ENCODE measurements around the gene GPR183. TPM values are rescaled to one million over a fixed set of nuclear protein-coding genes. Genes with fewer than 3 reads are reported as not detected.

The GPR183 gene
- total RNA-seq, 4 donors from 2014 or later, result 11.9 to 32.1 (median 22.3) TPM

- Histone ChIP-seq H3K4me3 (no peak overlapping the region), H3K36me3 (peaks cover 0 to 9% (median 3%) of the 10 kb centered on the region in 4 donors), H3K4me1 (peaks cover 3 to 16% (median 6%) of the 10 kb centered on the region in 4 donors), H3K27me3 (no peaks in the 10 kb centered on the region), H3K9me3 (no peaks in the 10 kb centered on the region), H3K27ac (replicated peaks in 1 of 4) (no peak overlapping the region)
- DNase-seq (ENCODE audit: extremely low spot score), result no peak
- intact Hi-C loops (cut with DNase I), result loop anchor here (2.0 kb wide), 1 partner anchor 87 kb away; no protein-coding TSS in a partner anchor
- WGBS, result 50% methylated on average over 1 of the region's 1 CpG
- TF ChIP-seq EP300 (IDR thresholded peaks at IDR 0.05), result no peak
- TF ChIP-seq POLR2A (IDR thresholded peaks at IDR 0.05; ENCODE audit: low read depth), result no peak
- no peak for TF ChIP-seq POLR2AphosphoS5 (IDR thresholded peaks at IDR 0.05)
- TF ChIP-seq, protein P1, sequence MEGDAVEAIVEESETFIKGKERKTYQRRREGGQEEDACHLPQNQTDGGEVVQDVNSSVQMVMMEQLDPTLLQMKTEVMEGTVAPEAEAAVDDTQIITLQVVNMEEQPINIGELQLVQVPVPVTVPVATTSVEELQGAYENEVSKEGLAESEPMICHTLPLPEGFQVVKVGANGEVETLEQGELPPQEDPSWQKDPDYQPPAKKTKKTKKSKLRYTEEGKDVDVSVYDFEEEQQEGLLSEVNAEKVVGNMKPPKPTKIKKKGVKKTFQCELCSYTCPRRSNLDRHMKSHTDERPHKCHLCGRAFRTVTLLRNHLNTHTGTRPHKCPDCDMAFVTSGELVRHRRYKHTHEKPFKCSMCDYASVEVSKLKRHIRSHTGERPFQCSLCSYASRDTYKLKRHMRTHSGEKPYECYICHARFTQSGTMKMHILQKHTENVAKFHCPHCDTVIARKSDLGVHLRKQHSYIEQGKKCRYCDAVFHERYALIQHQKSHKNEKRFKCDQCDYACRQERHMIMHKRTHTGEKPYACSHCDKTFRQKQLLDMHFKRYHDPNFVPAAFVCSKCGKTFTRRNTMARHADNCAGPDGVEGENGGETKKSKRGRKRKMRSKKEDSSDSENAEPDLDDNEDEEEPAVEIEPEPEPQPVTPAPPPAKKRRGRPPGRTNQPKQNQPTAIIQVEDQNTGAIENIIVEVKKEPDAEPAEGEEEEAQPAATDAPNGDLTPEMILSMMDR (IDR thresholded peaks at IDR 0.05), result no peak
These were observed 43.1 kb downstream of the GPR183 start for GRCh38 chr13:99264051-99264450.

DNA sequence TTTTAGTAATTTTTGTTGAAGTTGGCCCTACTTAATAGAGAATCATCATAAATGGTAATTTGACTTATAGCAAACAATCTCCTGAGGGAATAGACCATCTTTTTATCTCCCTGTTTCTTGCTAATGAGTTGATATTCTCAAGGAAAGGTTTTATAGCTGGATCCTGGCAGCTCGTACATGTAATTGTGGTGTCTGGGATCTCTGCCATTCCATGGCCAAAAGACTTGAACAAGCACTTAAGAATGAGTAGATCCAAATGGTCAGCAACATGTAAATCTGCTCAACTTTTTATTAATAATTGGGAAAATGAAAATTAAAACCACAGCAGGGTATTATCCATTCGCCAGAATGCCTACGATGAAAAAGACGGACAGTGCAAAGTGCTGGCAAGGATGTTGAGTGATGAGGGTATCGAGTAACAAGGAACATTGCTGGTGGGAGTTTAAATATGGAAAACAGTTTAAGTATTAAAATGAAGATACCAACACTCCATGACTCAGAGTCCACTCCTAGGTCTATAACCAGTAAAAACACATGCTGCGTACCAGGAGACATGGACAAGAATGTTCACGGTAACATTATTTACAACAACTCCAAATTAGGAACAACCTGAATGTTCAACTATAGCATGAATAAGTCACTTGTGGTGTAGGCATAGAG lies 43.9 kb downstream of the GPR183 start:
- Histone ChIP-seq H3K27ac (replicated peaks in 1 of 4) (no peak overlapping the region), H3K9me3 (no peaks in the 10 kb centered on the region), H3K4me1 (peaks cover 0 to 11% (median 6%) of the 10 kb centered on the region in 4 donors), H3K4me3 (no peak overlapping the region), H3K27me3 (no peaks in the 10 kb centered on the region), H3K36me3 (peaks cover 0 to 9% (median 3%) of the 10 kb centered on the region in 4 donors)
- intact Hi-C loops (cut with DNase I), result no loop called here
- TF ChIP-seq POLR2A (IDR thresholded peaks at IDR 0.05; ENCODE audit: low read depth), result no peak
- TF ChIP-seq EP300 (IDR thresholded peaks at IDR 0.05), result no peak
- TF ChIP-seq POLR2AphosphoS5 (IDR thresholded peaks at IDR 0.05), result no peak
- TF ChIP-seq, protein P1 (IDR thresholded peaks at IDR 0.05), result no peak
- no peak for DNase-seq (ENCODE audit: extremely low spot score)
- WGBS, result 80% methylated on average over 7 of the region's 7 CpGs

- H3K4me1 ChIP-seq, result peaks cover 7 to 18% (median 13%) of the 10 kb centered on the region in 4 donors
- TF ChIP-seq POLR2A (IDR thresholded peaks at IDR 0.05; ENCODE audit: low read depth) (no peak), POLR2AphosphoS5 (IDR thresholded peaks at IDR 0.05) (no peak), EP300 (IDR thresholded peaks at IDR 0.05) (no peak)
- TF ChIP-seq, protein P1 (IDR thresholded peaks at IDR 0.05), result no peak
- peaks cover 0 to 3% (median 0%) of the 10 kb centered on the region in 4 donors for H3K36me3 ChIP-seq
- H3K4me3 ChIP-seq, result no peak overlapping the region
- DNase-seq (ENCODE audit: extremely low spot score), result no peak
- H3K9me3 ChIP-seq, result no peaks in the 10 kb centered on the region
- 100% methylated on average over 1 of the region's 1 CpG for WGBS
- H3K27me3 ChIP-seq, result no peaks in the 10 kb centered on the region
- H3K27ac ChIP-seq (replicated peaks in 1 of 4), result no peak overlapping the region
- intact Hi-C loops (cut with DNase I), result no loop called here
These were observed 46.1 kb downstream of the GPR183 start for GRCh38 chr13:99261059-99261458.

- Histone ChIP-seq H3K4me1 (peaks cover 6 to 25% (median 14%) of the 10 kb centered on the region in 4 donors), H3K36me3 (peaks cover 0 to 3% (median under 1%) of the 10 kb centered on the region in 4 donors), H3K27ac (replicated peaks in 1 of 4) (no peak overlapping the region), H3K9me3 (no peaks in the 10 kb centered on the region), H3K27me3 (no peaks in the 10 kb centered on the region), H3K4me3 (no peak overlapping the region)
- DNase-seq (ENCODE audit: extremely low spot score), result no peak
- TF ChIP-seq POLR2A (IDR thresholded peaks at IDR 0.05; ENCODE audit: low read depth) (no peak), POLR2AphosphoS5 (IDR thresholded peaks at IDR 0.05) (no peak), EP300 (IDR thresholded peaks at IDR 0.05) (no peak)
- TF ChIP-seq, protein P1 (IDR thresholded peaks at IDR 0.05), result no peak
- intact Hi-C loops (cut with DNase I), result no loop called here
- 86% methylated on average over 5 of the region's 5 CpGs for WGBS
These were observed 47.0 kb downstream of the GPR183 start for GRCh38 chr13:99260216-99260615.
